Keratinocyte (primary cell): ENCODE results near the gene GTF2A1.

ENCODE experiments used
- EZH2 ChIP-seq: IDR thresholded peaks from one replicate; pipeline ENCODE4 v1.6.1; 2012; ENCODE audit warnings: inconsistent platforms, mild to moderate bottlenecking, low read length, moderate library complexity
- TF ChIP-seq, protein P1 (sequence below), 3 experiments: IDR thresholded peaks in 1 of 3; conservative IDR thresholded peaks in 1 of 3; optimal IDR thresholded peaks in 1 of 3; 2 replicates in 2 of 3; 3 replicates in 1 of 3; pipeline versions ENCODE3 to v1.5.1; 2011; ENCODE audit warnings: low read length in 3 of 3, mild to moderate bottlenecking in 3 of 3, moderate library complexity in 2 of 3, control low read depth in 1 of 3, inconsistent platforms in 1 of 3; ENCODE audit not compliant: insufficient read depth in 2 of 3; ENCODE audit errors: extremely low read depth in 1 of 3

DNA sequence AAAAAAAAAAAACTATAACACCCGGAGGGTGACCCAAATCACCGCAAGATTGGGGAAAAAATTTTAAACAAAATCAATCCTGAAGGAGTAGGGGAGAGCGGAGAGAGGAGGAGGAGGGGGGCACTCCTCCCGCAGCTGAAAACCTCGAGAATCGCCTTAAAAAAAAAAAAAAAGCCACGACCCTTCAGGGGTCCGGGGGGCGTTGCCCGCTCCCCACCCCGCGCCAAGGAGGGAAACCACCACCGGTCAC, 254 bp downstream of the GTF2A1 start:
- TF ChIP-seq, protein P1, sequence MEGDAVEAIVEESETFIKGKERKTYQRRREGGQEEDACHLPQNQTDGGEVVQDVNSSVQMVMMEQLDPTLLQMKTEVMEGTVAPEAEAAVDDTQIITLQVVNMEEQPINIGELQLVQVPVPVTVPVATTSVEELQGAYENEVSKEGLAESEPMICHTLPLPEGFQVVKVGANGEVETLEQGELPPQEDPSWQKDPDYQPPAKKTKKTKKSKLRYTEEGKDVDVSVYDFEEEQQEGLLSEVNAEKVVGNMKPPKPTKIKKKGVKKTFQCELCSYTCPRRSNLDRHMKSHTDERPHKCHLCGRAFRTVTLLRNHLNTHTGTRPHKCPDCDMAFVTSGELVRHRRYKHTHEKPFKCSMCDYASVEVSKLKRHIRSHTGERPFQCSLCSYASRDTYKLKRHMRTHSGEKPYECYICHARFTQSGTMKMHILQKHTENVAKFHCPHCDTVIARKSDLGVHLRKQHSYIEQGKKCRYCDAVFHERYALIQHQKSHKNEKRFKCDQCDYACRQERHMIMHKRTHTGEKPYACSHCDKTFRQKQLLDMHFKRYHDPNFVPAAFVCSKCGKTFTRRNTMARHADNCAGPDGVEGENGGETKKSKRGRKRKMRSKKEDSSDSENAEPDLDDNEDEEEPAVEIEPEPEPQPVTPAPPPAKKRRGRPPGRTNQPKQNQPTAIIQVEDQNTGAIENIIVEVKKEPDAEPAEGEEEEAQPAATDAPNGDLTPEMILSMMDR (optimal IDR thresholded peaks at IDR 0.05 in 1 of 3, IDR thresholded peaks at IDR 0.05 in 1 of 3, conservative IDR thresholded peaks at IDR 0.05 in 1 of 3; ENCODE audit: extremely low read depth in 1 of 3, insufficient read depth in 2 of 3, low read length in 3 of 3): no peak
- TF ChIP-seq EZH2: no peak
